Measurements from ENCODE around the gene TPPP3.

Gene TPPP3

DNA sequence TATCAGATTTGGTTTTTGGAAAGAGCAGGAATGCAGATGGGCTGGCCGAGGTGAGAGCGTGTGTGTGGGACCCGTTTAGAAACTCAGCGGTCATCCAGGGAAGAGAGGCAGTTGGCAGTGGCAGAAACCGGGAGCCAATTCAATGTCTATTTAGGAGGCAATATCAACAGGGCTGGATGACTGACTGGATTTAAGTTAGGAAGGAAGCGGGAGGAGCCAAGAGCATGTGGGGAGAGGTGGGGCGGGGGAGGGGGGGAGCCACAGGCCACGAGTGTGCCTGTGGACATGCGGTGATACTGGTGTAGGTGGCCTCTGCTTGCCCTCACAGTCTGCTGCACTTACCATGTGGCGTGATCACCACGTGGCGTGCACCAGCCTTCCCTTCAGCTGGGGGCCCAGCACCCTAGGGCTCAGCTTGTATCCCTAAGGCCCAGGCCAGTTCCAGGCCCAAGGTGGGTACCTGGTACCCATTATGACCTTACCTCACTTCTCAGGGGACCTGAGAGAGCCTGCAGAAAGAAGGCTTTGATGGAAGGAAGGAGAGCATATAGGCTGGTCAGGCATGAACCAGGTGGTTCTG lies 10.8 kb upstream of the TPPP3 start:
- no peak for DNase-seq

DNA sequence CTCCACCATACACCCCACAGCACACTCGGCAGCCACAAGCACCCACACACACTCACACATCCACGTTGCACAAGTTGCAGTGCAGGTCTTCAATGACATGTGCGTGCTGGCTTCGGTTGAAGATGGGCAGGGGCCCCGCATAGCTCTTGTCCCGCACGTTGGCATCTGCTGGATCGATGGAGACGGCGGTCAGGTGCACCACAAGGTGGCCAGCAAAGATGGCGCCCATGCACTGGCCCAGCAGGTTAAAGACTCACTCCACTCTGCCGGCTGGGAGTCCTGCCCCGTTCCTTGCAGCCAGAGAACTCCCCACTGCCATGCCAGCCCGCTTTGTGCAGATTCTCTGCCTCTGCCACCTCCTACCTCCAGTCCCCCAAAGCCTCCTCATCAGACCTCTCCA lies 7.6 kb upstream of the TPPP3 start:
- no peak for DNase-seq

DNA sequence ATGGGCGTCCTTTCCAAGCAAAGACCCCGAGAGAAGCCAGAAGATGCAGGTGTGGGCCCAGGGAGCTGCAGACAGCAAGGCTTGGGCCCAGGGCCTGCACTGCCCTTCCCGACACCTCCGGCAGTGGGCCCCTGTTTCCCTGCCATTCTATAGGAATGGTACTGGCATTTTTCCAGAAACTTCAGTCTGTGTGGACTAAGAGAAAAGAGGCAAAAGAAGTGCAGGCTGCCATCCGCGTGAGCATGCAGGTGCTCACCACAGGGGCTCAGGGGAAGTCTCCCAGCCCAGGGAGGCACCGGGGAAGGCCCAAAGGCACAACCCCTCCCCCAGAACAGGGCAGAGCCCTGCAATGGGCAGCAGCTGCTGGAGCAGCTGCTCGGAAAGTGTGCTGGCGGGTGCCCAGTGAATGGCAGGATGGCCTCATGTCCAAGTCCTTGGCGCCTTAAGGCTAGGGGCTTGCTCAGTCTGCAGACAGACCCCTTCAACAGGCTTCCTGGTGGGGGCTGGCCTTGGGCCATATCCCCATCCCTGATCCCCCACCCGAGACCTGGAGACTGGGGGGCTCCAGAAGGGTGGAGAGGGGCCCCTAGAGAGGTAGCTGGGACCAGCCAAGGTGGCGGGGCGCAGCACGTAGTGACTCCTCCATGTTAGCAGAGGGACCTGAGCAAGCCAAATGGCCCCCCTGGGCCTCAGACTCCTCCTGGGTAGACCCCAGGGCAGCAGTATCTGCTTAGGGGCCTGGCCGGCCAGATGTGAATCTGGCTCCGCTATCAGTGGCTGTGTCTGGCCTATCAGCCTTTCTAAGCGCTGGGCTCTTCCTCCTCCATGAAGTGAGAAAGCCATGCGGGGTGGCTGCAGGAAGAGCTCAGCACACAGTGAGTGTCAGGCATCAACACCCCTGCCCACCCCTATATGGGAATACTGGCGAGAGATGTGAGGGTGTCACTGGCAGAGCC lies 6.7 kb upstream of the TPPP3 start:
- DNase-seq, result no peak

DNA sequence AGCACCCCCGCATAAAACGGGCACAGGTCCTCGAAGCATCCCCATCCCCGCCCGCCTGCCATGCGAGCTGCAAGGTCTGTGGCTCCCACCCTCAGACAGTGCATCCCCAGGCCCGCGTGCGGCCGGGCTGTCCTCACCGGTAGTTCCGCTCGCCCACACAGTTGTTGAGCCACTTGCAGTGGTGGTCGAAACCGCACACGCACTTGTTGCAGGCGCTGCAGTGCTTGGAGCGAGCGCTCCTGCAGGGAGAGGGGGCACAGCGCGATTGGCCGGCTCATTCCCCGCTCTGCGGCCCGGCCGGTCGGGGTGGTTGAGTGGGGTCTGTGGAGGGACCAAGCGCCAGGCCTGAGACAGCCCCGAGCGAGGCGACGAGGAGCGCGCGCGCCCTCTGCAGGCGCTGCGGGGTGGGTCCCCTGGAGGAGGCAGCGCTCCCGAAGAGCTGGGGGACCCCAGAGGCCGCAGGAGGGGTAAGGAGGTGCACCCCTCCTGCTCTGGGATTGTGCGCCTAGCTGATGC lies 6.0 kb upstream of the TPPP3 start:
- peak; percentile 58 for DNase-seq

DNA sequence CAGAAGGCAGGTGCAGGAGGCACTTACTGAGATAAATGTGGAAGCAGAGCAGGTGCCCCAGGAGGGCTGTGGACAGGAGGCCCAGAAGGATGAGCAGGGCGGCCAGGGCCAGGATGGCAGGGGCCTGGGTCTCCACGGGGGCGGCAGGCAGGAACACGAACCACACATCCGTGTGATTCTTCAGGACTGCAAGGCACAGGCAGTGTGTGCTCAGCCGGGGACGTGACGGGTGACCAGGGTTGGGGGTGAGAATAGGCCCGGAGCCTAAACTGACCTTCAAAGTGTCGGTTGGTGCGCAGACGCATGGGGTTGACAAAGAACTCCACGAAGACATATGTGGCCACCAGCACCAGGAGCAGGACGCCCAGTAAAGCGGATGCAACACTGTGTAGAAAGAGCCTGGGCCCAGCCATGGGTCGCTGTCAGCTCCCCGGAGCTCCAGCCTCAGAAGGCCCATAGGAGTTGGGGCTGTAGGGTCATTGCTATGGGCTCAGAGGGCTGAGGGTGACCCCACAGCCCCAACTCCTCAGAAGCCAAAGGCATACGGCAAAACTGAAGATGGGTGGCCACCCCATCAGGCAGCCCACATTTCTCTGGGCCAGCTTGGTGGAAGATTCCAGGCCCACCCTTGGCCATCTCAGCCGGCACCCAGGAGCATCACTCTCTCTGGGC lies 5.4 kb upstream of the TPPP3 start:
- no peak for DNase-seq

DNA sequence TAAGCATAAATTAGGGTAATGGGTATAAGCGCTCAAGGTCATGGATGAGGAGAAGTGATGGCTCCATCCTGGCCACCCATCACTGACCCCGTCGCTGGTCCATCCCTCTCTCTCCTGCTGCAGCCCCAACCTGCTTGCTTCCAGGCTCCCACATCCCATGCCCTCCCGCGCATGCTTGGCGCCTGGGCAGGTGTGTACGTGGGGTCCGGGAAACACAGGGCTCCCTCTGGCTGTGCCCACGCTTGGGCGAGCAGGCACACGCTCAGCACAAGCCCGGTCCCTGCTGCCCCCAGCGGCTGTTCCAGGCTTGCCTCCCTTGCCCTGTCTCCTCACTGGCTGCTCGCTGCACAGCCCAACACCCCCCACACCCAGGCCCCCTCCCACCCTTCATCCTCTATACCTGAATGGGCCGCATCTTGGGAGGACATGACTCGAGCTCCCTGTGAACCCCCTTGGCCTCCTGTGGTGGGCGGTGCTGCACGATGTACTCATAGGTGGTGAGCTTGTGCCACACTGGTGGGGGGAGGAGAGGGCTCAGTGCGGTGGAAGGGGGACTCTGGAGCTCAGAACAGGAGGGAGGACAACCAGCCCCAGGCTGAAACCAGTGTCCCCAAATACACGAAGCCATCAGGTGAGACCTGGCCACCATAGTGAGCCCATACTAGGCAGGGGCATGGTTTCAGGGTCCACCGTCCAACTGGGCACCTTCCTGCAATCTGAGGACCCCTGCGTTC lies 4.7 kb upstream of the TPPP3 start:
- no peak for DNase-seq

DNA sequence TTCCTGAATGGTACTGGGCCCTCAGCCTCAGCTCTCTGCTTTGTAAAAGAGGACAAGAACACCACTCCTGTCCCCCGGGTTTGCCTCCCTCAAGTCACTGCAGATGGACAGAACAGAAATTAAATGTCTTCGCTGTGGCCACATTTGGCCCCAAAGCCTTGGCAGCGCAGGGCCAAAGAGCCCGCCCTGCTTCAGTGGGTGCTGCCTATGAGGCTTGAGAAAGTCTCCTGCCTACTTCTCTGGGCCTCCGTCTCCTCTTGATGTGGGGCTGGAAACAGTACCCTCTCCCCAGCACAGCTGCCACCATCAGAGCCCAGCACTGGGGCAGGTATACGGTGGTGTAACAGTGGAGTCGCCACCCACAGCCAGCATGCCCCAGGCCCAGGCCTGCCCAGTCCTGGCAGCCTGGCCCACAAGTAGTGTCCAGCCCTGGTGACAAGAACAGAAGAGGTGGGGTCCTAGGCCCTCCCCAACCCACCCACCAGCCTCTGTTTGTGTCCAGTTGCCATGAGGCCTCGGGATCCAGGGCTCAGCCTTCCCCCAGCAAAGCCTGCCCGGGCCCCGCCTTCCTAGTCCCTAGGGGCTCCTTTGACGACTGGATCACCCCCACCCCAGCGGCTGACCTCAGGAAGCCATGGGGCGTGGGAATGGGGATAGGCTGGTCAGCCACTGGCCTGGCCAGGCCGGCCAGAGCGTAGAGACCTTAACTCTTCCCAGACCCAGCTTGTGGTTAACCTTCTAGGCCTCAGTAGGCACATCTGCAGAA lies 3.9 kb upstream of the TPPP3 start:
- DNase-seq, result no peak

DNA sequence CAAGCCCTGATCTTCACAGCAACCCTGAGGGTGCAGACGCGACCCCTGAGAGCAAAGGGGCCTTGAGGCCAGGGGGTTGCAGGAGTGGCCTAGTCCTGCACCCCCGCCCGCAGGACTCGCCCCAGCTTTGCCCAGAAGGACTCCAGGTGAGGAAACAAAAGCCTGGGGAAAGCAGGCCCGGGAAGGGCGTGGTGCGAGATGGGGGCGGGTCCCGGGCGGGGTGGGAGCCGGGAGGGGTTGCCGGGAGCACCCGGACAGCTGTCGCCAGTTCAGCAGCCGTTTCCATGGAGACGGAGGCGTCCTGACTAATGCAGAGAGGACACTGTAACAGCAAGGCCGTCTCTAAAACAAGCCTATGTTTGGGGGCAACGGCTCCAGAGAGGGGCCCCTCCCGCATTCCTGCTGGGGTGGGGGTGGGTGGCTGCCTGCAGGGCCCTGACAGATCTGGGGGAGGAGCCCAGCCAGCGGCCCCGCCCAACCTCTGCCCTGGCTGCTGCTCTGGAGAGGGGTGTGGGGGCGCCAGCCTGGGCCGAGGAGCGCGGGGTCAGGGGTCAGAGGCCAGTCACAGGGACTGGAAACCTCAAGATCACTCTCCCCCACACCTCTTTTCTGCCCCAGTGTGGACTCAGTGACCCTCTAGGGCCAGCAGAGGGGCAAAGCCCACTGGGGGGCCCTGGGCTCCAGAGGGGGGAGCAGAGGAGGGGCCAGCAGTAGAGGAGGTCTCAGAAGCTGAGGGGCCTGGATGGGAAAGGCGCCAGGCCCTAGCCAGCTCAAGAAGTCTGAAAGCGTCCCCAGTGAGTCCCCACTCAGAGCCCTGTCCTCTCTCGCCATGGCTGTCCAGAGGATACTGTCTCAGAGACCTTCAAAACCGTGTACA lies 3.1 kb upstream of the TPPP3 start:
- no peak for DNase-seq

DNA sequence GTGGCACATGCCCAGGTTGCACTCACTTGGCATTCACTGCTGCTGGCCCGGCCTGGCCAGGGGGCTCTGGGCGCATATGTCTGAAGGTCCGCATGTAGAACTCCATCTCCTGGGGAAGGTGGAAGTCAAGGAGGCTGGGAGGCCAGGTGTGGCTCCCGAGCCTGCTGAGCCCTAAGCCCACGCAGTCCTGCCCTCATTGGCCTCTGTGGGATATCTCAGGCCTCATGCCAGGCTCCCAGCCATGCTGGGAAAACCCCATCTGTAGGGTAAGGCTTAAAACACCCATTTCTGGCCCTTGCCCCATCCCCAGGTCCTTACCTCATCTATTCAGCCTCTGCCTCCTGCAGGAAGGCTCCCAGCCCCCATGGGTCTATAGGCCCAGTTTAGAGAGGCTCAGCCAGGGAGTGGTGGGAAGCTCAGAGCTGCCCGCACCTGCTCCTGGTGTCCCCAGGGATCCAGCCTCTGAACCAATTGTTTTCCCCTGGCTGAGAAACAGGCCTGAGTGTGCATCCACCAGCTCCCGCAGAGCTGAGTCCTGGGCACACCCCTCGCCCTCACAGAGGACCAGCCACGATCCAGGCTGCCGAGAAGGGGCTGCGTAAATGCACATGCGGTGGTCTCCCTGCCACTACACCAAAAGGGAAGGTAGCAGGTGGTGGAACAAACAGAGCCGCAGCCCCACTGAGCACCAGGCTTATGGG lies 2.3 kb upstream of the TPPP3 start:
- DNase-seq, result no peak

DNA sequence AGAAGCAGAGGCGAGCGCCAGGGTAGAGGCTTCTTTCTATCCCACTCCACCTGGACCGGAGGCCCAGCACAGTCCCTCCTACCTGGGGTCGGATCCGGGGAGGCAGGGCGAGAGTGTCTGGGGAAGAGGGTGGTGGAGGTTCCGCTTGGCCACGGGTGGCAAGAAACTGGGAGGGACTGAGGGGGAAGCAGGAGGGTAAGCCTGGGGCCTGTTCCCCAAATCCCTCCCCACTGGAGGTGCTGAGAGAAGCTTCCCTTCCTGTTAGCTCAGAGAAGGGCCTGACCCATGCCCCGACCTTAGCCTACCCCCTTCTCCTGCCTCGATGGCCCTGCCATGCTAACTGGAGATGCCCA lies 1.8 kb upstream of the TPPP3 start:
- DNase-seq, result no peak

DNA sequence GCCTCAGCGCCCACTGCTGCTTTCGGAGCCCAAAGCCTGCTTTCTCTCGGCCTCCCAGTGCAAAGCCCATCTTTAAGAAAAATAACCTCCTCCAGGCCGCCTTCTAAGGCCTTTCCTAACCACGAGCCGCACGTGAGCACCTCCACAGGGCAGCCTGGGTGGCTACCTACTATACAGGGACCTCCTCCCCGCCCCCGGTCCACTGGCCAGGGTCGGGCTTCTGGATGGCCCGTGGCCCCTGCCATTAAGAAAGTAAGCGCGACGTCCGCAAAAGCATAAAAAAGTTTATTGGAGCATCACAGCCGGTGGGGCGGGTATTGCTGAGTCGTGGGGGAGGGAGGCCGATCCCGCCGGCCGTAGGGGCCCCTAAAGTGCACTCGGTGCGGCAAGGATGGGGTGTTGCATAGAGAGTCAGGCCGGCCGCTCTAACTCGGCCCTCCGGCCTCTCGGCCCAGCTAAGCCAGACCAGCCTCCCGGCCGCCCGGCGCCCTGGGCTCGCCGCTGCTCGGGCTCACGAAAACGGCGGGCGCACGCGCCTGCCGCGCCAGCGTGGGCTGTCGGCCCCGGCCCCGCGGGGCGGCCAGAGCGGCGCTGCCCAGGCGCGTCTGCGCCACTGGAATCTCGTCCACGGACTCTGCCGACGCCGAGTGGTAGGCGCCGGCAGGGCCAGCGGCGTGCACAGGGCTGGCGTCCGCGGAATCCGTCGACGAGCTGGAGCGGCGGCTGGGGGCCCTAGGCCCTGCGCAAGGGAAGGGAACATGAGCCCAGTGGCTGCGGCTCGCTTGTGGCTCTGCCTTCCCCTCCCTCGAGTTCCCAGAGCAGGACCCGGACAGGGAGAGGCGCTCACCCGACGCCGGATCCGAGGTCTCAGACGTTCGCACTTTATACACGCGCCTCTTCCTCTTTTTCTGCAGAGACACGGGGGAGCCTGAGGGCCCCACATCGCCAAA lies 1.1 kb upstream of the TPPP3 start:
- DNase-seq, result no peak

DNA sequence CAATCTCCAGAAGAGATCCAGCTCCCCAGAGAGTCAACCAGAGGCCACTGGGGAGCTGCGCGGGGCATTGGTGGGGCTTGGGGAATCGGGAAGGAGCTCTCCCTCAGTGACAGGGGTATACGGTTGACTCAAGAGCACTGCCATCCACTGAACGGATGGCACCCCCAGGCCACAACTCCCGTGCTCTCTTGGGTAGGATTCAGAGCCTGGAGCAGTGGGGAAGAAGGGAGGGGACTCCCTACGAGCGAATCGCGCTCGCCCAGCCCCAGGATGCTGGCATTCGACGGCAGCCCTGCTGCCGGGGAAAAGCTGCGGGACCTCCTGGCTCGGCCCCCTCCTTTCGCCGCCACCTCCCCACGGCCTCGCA lies 473 bp upstream of the TPPP3 start:
- no peak for DNase-seq

DNA sequence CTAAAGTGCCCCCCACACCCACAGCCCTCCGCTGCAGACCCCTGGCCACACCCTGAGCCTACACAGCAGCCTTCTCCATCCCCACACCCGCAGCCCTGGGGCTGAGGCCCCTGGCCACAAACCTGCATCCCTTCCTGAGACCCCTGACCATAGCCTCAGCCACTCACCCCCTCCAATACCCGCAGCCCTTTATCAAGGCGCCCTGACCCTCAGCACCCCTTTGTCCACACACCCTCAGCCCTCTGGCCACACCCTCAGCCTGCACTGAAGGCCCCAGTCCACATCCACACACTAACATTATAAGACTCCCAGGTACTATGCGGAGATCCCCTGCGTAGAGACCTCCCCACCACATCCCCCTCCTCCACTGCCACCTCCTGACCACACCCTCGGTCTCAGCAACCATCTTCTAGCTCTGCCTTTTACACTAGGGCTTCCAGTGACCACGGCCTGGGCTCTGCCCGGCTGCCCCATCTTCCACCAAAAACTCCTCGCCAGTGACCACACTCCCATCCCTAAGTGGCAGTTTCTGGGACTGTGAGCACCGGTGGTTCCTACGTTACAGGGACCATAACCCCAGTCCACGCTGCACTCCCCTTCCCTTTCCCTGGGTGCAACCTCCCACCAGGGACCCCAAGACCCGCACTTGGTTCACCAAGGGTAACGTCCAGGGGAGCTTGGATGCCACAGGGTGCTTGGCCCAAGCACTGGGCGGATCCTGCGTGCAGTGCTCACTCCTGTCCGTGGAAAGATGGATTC lies 818 bp downstream of the TPPP3 start:
- no peak for DNase-seq

DNA sequence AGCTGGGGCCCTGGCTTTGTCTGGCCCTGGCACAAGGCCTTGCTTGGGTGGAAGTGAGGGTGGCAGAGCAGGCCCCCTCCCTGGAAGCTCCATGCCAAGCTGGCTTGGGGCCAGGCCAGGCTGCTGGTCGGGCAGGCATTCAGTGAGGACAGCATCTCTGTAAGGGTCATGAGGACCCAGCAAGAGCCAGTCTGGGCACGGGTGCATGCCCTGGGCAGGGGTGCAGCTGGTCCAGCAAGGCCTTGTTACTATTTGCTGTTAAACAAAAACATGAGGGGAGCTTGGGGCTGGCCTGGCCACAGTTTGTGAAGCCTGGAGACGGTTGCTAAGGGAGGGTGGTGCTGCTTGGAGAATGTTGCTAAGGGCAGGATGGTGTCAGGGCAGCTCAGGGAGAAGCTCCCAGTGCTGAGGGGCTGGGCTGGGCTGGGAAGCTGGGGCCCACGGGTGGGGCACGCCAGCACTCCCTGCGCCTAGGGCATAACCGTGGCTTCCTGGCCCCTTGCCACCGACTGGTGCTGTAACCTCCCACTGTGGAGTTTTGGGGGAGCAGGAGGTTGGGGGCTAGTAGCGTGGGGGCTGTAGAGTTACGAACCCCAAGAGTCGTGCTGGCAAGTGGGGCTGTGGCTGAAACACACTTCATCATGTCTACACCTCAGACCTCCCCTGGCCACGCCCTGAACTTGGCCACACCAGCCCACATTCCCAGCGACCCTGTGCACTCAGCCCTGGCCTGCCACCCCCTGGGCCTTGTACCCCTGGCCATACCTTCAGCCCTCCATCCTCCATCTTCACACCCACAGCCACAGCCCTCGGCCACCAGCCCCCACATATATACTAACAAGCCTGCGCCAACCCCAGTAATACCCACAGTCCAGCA lies 1.6 kb downstream of the TPPP3 start:
- DNase-seq, result no peak

DNA sequence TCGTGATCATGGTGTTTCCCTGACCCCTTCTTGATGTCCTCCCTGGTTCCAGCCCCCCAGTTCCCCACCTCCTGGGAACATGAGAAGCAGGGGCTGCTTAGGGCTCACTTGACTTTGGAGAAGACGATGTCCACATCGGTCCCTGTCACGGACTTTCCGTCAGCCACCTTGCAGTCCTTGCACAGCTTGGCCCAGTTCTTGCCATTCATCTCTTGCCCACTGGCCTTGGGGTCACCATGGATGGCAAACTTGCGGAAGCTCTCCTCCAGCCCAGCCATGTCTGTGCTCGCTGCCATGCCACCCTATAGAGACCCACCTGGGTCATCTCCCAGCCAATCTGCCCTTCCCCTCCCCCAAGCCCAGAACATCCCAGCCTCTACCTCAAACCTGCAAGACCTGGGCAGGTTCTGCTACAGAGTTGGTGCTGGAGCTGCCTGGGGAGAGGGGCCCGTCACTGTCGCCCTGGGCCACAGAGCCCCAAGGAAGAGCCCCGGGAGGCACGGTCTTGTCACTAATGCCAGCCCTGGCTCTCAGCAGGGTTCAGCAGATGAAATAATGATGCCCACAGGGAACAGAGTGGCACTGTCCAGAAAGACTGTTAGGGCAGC lies 2.4 kb downstream of the TPPP3 start:
- no peak for DNase-seq

DNA sequence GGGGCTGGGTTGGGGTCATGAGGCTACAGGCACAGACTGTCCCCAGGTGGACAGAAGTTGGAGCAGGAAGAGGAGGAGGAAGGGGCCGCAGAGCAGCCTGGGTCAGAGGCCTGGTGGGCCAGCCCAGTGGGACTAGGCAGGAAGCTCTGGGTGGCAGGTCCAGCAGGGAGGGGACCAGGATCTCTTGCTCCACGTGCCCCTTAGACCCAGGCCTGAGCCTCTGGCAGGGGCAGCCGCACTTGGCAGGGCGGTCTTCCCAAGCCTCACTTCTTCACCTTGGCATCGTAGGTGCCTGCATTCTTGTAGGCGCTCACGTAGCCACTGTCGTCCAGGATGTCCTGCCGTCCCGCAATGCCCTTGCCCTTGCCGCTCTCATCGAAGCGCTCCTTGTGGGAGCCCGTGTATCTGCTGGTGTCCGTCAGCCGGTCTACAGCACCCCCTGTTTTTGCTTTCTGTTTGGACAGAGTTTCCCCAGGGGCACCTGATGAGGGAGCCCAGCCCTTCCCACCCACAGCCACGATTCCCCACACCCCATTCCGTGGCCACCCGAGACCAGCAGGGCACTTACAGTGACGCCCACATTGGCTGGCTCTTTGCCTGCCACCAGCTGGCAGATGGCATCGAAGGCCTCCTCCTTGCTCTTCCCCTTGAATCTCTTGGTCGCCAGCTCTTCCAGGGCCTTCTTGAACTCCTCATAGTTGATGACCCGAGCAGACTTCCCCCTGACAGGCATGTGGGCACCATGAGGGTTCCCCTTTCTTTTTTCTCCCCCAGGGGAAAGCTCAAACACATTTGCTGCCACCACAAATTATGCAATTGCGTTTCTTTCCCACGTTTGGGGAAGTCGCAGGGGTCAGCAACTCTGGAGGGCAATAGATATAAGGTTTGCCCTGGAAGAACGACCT lies 3.1 kb downstream of the TPPP3 start:
- no peak for DNase-seq
